ENCODE data around the gene PACSIN2.
A peak's percentile ranks its signal among the peaks of the same experiment; 100 is the strongest.
"Not testable (repeated sequence)": the region's sequence is repeated elsewhere in the genome, so short reads cannot be mapped to it uniquely, and the experiment has no call there.

Gene PACSIN2

DNA sequence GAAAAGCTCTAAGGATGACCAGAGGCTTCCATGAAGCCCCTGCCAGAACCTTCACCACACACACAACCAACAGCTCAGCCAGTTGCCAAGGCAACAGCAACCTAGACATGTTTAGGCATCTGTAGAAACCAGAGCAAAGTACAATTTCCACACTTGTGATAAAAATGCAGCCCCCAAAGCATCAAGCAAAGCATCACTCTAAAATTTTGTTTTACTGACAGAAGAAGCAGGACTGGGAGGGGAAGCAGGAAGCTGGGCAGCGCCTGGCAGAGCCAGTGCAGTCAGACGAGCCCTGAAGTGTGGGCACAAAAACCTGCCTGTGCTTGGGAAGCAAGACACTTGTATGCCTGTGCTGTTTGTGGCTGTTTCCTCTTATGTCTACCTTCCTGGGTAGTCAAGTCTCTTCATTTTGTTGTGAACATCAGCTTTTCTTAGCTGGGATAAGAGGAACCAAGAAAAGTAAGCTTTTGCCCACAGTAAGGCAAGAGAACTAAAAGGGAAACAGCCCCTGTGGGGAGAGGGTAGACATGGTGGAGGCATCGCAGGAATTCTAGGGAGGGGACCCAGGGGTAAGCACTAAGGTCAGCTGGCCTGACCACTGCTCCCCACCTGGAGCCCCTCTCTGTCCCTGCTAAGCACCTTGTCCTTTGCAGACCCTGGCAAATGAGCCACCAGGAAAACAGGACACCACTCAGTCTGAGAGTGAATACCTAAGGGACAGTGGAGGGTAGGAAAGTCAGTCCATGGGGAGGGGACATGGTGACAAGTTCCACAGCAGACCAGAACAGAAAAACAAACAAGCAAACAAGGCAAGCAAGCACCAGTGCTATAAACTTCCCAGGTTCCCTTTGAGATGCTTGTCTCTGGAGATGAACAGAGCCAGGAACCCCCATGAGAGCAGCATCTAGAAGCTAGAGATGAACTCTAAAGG is 13.4 kb downstream of the PACSIN2 start:
- TF ChIP-seq, protein P1, sequence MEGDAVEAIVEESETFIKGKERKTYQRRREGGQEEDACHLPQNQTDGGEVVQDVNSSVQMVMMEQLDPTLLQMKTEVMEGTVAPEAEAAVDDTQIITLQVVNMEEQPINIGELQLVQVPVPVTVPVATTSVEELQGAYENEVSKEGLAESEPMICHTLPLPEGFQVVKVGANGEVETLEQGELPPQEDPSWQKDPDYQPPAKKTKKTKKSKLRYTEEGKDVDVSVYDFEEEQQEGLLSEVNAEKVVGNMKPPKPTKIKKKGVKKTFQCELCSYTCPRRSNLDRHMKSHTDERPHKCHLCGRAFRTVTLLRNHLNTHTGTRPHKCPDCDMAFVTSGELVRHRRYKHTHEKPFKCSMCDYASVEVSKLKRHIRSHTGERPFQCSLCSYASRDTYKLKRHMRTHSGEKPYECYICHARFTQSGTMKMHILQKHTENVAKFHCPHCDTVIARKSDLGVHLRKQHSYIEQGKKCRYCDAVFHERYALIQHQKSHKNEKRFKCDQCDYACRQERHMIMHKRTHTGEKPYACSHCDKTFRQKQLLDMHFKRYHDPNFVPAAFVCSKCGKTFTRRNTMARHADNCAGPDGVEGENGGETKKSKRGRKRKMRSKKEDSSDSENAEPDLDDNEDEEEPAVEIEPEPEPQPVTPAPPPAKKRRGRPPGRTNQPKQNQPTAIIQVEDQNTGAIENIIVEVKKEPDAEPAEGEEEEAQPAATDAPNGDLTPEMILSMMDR (IDR thresholded peaks at IDR 0.05; ENCODE audit: control insufficient read depth, insufficient read depth, low read depth, low read length, missing control alignments), result no peak
- no peak for DNase-seq (ENCODE audit: low read depth)
- no peak overlapping the region; the same call in 1 of the 2 replicates for H3K4me3 ChIP-seq (ENCODE audit: control insufficient read depth, low read depth, low read length)

- no peak for DNase-seq (ENCODE audit: low read depth)
- TF ChIP-seq, protein P1 (IDR thresholded peaks at IDR 0.05; ENCODE audit: control insufficient read depth, insufficient read depth, low read depth, low read length, missing control alignments), result no peak
- no peak overlapping the region for H3K4me3 ChIP-seq (ENCODE audit: control insufficient read depth, low read depth, low read length)
Measured at GRCh38 chr22:43000441-43001175, 14.3 kb downstream of the PACSIN2 start.

DNA sequence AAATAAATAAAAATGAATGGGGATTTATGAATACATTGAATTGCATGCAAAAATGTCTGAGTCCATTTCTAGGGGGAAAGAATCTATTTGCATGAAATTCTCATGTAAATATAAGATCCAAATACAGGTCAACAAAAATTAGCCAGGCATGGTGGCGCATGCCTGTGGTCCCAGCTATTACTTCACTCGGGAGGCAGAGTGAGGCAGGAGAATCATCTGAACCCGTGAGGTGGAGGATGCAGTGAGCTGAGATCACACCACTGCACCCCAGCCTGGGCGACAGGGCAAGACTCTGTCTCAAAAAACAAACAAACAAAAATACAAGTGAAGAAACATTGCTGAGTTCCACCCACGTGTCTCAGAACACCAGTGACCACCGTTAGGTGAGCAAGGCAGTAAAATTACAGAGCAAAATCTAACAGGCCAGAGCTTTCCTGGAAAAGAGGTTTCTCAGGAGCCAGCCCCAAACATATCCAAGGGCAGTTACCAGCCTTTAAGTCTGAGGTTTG is 17.3 kb downstream of the PACSIN2 start:
- no peak overlapping the region for H3K4me3 ChIP-seq (ENCODE audit: control insufficient read depth, low read depth, low read length)
- no peak for DNase-seq (ENCODE audit: low read depth)
- TF ChIP-seq, protein P1 (IDR thresholded peaks at IDR 0.05; ENCODE audit: control insufficient read depth, insufficient read depth, low read depth, low read length, missing control alignments), result no peak

DNA sequence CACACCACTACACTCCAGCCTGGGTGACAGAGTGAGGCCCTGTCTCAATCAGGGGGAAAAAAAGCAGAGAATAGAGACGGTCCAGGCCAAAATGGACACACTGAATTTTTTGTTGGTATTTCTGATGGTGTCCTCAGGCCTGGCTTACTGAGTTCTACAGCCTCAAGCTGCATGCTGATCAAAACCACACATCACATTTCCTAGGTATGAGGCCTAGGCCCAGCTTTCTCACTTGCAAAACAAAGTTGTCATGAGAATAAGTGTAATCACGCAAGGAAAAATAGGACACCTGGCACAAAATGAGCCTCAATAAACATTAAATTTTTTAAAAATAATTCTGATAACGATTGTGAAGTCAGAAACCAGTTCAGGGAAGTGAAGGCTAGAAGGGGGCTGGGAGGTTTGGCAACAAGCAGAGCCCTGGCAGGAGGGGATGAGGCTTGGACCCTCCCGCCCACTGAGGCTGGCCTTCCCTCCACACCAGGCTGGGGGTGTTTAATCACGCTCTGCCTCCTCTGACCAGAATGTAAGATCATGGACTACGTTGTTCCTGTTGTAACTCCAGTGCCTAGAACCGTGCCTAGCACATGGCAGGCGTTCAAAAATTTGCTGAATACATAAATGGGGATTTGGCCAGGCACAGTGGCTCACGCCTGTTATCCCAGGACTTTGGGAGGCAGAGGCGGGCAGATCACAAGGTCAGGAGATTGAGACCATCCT is 18.1 kb downstream of the PACSIN2 start:
- no peak overlapping the region for H3K4me3 ChIP-seq (ENCODE audit: control insufficient read depth, low read depth, low read length)
- TF ChIP-seq, protein P1 (IDR thresholded peaks at IDR 0.05; ENCODE audit: control insufficient read depth, insufficient read depth, low read depth, low read length, missing control alignments), result no peak
- no peak for DNase-seq (ENCODE audit: low read depth)

DNA sequence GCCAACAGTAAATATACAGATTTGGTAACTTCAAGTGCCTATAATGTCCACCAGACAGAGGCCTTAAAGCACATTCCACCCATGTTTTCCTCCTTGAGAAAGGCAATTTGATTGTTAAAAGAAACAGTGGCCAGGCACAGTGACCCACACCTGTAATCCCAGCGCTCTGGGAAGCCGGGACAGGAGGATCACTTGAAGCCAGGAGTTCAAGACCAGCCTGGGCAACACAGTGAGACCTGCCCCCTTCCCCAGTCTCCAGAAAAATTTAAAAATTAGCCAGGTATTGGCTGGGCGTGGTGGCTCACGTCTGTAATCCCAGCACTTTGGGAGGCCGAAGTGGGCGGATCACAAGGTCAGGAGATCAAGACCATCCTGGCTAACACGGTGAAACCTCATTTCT is 19.3 kb downstream of the PACSIN2 start:
- not testable (repeated sequence) for DNase-seq (ENCODE audit: low read depth); H3K4me3 ChIP-seq (ENCODE audit: control insufficient read depth, low read depth, low read length)

DNA sequence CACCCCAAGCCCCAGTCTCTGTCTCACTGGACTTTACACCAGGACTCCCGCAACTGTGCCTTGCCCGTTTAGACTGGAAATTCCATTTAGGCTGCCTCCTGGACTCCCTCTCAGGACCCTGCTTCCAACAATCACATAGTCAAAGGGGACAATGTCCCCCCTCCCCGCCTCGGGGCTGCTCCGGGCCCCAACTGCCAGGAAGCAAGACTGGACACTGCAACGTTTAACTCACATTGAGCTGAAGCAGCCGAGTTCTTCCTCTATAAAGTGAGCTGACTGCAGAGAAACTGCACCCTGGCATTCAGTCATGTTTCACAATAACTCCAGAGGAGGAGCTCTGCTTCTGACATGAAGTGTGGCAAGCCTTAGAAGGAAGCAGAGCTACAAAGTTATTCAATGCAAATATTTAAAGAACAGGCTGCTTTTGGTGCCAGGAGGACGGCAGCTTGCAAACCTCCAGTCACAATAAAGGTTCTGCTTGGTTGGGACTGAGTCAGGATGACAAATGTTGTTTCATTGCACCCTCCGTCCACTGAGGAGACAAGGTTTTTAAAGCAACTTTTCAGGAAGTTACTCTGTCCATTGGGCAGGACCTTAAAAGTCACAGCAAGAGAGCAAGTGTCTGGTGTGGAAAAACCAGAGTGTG is 19.9 kb downstream of the PACSIN2 start:
- peak; percentile 77 for DNase-seq (ENCODE audit: low read depth)
- H3K4me3 ChIP-seq (ENCODE audit: control insufficient read depth, low read depth, low read length), result peak overlapping the region; percentile 32
- TF ChIP-seq, protein P1 (IDR thresholded peaks at IDR 0.05; ENCODE audit: control insufficient read depth, insufficient read depth, low read depth, low read length, missing control alignments), result no peak
